Measurements from ENCODE around the gene XIST. TPM values are rescaled to one million over a fixed set of nuclear protein-coding genes. Genes with fewer than 3 reads are reported as not detected.
A peak's percentile ranks its signal among the peaks of the same experiment; 100 is the strongest.
"Not testable (repeated sequence)": the region's sequence is repeated elsewhere in the genome, so short reads cannot be mapped to it uniquely, and the experiment has no call there.

The XIST gene
- total RNA-seq (100 to 1,000 TPM; 305 to 320 TPM), polyA plus RNA-seq (ENCODE audit: insufficient read length in 2 of 2) (under 1 TPM; 0.22 to 0.65 TPM)
- long read RNA-seq, donor 1, result 0 reads
- long read RNA-seq, donor 2, full-length matches to known transcripts, result 15 of 15 reads
- long read RNA-seq, donor 2, partial matches to known transcripts, result 0 of 15 reads
- long read RNA-seq, donor 2, other reads (novel, unspliced or antisense), result 0 of 15 reads
- long read RNA-seq, donor 3, full-length matches to known transcripts, result 18 of 92 reads
- long read RNA-seq, donor 3, partial matches to known transcripts, result 74 of 92 reads
- long read RNA-seq, donor 3, other reads (novel, unspliced or antisense), result 0 of 92 reads
- long read RNA-seq, donor 4, full-length matches to known transcripts, result 38 of 536 reads
- long read RNA-seq, donor 4, partial matches to known transcripts, result 498 of 536 reads
- long read RNA-seq, donor 4, other reads (novel, unspliced or antisense), result 0 of 536 reads

- peak within 1 kb of the TSS; percentile 70 for H3K27ac ChIP-seq (ENCODE audit: low read depth, low read length)
- no peaks in the 10 kb centered on the region for H3K4me1 ChIP-seq (ENCODE audit: control insufficient read depth, insufficient read depth, low read length)
- no peaks in the 10 kb centered on the region for H3K27me3 ChIP-seq (ENCODE audit: control insufficient read depth, insufficient read depth, low read length)
- H3K9me3 ChIP-seq (ENCODE audit: control insufficient read depth, insufficient read depth, low read length), result no peaks in the 10 kb centered on the region
- H3K36me3 ChIP-seq (ENCODE audit: control insufficient read depth, insufficient read depth, low read length), result no peaks in the 10 kb centered on the region
- H3K4me3 ChIP-seq (ENCODE audit: low read depth, low read length), result peak within 1 kb of the TSS; percentile 47
- WGBS (ENCODE audit: insufficient coverage), result 52% methylated on average over 8 of the region's 8 CpGs
- DNase-seq (ENCODE audit: low read depth in 4 of 6, low spot score in 6 of 6), result peak in 3 of 6 donors; percentile 66 to 95 (median 80)
Observed at GRCh38 chrX:73852467-73852866, at the start of gene XIST. TSS of gene XIST (minus strand) at chrX:73852714.

- WGBS (ENCODE audit: insufficient coverage), result no CpG with 5 or more reads among the region's 3 CpGs
- DNase-seq (ENCODE audit: low read depth in 4 of 6, low spot score in 6 of 6); H3K27ac ChIP-seq (ENCODE audit: low read depth, low read length); H3K27me3 ChIP-seq (ENCODE audit: control insufficient read depth, insufficient read depth, low read length); H3K4me1 ChIP-seq (ENCODE audit: control insufficient read depth, insufficient read depth, low read length); H3K9me3 ChIP-seq (ENCODE audit: control insufficient read depth, insufficient read depth, low read length); H3K4me3 ChIP-seq (ENCODE audit: low read depth, low read length); H3K36me3 ChIP-seq (ENCODE audit: control insufficient read depth, insufficient read depth, low read length): not testable (repeated sequence)
Observed at GRCh38 chrX:73898315-73898714, 45.8 kb upstream of the XIST start.

- 53% methylated on average over 12 of the region's 14 CpGs for WGBS (ENCODE audit: insufficient coverage)
- not testable (repeated sequence) for DNase-seq (ENCODE audit: low read depth in 4 of 6, low spot score in 6 of 6); H3K27me3 ChIP-seq (ENCODE audit: control insufficient read depth, insufficient read depth, low read length); H3K4me1 ChIP-seq (ENCODE audit: control insufficient read depth, insufficient read depth, low read length); H3K4me3 ChIP-seq (ENCODE audit: low read depth, low read length); H3K27ac ChIP-seq (ENCODE audit: low read depth, low read length); H3K9me3 ChIP-seq (ENCODE audit: control insufficient read depth, insufficient read depth, low read length); H3K36me3 ChIP-seq (ENCODE audit: control insufficient read depth, insufficient read depth, low read length)
Observed at GRCh38 chrX:73892515-73893090, 40.1 kb upstream of the XIST start.

GRCh38 chrX:73882260-73882659 is 29.7 kb upstream of the XIST start:
- H3K36me3 ChIP-seq (ENCODE audit: control insufficient read depth, insufficient read depth, low read length); H3K4me1 ChIP-seq (ENCODE audit: control insufficient read depth, insufficient read depth, low read length); H3K27me3 ChIP-seq (ENCODE audit: control insufficient read depth, insufficient read depth, low read length); H3K9me3 ChIP-seq (ENCODE audit: control insufficient read depth, insufficient read depth, low read length); H3K27ac ChIP-seq (ENCODE audit: low read depth, low read length); DNase-seq (ENCODE audit: low read depth in 4 of 6, low spot score in 6 of 6); H3K4me3 ChIP-seq (ENCODE audit: low read depth, low read length): not testable (repeated sequence)
- 96% methylated on average over 21 of the region's 24 CpGs for WGBS (ENCODE audit: insufficient coverage)

- no peak for DNase-seq (ENCODE audit: low read depth in 4 of 6, low spot score in 6 of 6)
Observed at GRCh38 chrX:73877687-73878086, 25.2 kb upstream of the XIST start.

GRCh38 chrX:73876911-73877310 is 24.4 kb upstream of the XIST start:
- Histone ChIP-seq H3K27me3 (ENCODE audit: control insufficient read depth, insufficient read depth, low read length) (peaks cover 10% of the 10 kb centered on the region), H3K27ac (ENCODE audit: low read depth, low read length) (no peak overlapping the region), H3K36me3 (ENCODE audit: control insufficient read depth, insufficient read depth, low read length) (no peaks in the 10 kb centered on the region), H3K9me3 (ENCODE audit: control insufficient read depth, insufficient read depth, low read length) (peaks cover 3% of the 10 kb centered on the region), H3K4me3 (ENCODE audit: low read depth, low read length) (no peak overlapping the region), H3K4me1 (ENCODE audit: control insufficient read depth, insufficient read depth, low read length) (no peaks in the 10 kb centered on the region)
- no peak for DNase-seq (ENCODE audit: low read depth in 4 of 6, low spot score in 6 of 6)
- WGBS (ENCODE audit: insufficient coverage), result 92% methylated on average over 2 of the region's 2 CpGs

More at GRCh38 chrX:73877687-73878086, 25.2 kb upstream of the XIST start:
- Histone ChIP-seq H3K4me3 (ENCODE audit: low read depth, low read length) (no peak overlapping the region), H3K9me3 (ENCODE audit: control insufficient read depth, insufficient read depth, low read length) (peaks cover 3% of the 10 kb centered on the region), H3K4me1 (ENCODE audit: control insufficient read depth, insufficient read depth, low read length) (no peaks in the 10 kb centered on the region), H3K36me3 (ENCODE audit: control insufficient read depth, insufficient read depth, low read length) (no peaks in the 10 kb centered on the region), H3K27ac (ENCODE audit: low read depth, low read length) (no peak overlapping the region), H3K27me3 (ENCODE audit: control insufficient read depth, insufficient read depth, low read length) (peaks cover 10% of the 10 kb centered on the region)

GRCh38 chrX:73868916-73869315 is 16.4 kb upstream of the XIST start:
- Histone ChIP-seq H3K27ac (ENCODE audit: low read depth, low read length) (no peak overlapping the region), H3K36me3 (ENCODE audit: control insufficient read depth, insufficient read depth, low read length) (no peaks in the 10 kb centered on the region), H3K9me3 (ENCODE audit: control insufficient read depth, insufficient read depth, low read length) (peaks cover 2% of the 10 kb centered on the region), H3K4me3 (ENCODE audit: low read depth, low read length) (no peak overlapping the region), H3K4me1 (ENCODE audit: control insufficient read depth, insufficient read depth, low read length) (no peaks in the 10 kb centered on the region), H3K27me3 (ENCODE audit: control insufficient read depth, insufficient read depth, low read length) (peaks cover 8% of the 10 kb centered on the region)
- no peak for DNase-seq (ENCODE audit: low read depth in 4 of 6, low spot score in 6 of 6)
- WGBS (ENCODE audit: insufficient coverage), result no CpG with 5 or more reads among the region's 1 CpG

- H3K4me3 ChIP-seq (ENCODE audit: low read depth, low read length), result no peak overlapping the region
- H3K36me3 ChIP-seq (ENCODE audit: control insufficient read depth, insufficient read depth, low read length), result no peaks in the 10 kb centered on the region
- no peaks in the 10 kb centered on the region for H3K9me3 ChIP-seq (ENCODE audit: control insufficient read depth, insufficient read depth, low read length)
- H3K27ac ChIP-seq (ENCODE audit: low read depth, low read length), result no peak overlapping the region
- H3K4me1 ChIP-seq (ENCODE audit: control insufficient read depth, insufficient read depth, low read length), result no peaks in the 10 kb centered on the region
- peaks cover 5% of the 10 kb centered on the region for H3K27me3 ChIP-seq (ENCODE audit: control insufficient read depth, insufficient read depth, low read length)
- DNase-seq (ENCODE audit: low read depth in 4 of 6, low spot score in 6 of 6), result no peak
- WGBS (ENCODE audit: insufficient coverage), result no CpG with 5 or more reads among the region's 6 CpGs
Observed at GRCh38 chrX:73867144-73867543, 14.6 kb upstream of the XIST start.

GRCh38 chrX:73863852-73864251 is 11.3 kb upstream of the XIST start:
- Histone ChIP-seq H3K9me3 (ENCODE audit: control insufficient read depth, insufficient read depth, low read length) (peaks cover 2% of the 10 kb centered on the region), H3K4me1 (ENCODE audit: control insufficient read depth, insufficient read depth, low read length) (no peaks in the 10 kb centered on the region), H3K27ac (ENCODE audit: low read depth, low read length) (no peak overlapping the region), H3K36me3 (ENCODE audit: control insufficient read depth, insufficient read depth, low read length) (no peaks in the 10 kb centered on the region), H3K27me3 (ENCODE audit: control insufficient read depth, insufficient read depth, low read length) (peaks cover 3% of the 10 kb centered on the region), H3K4me3 (ENCODE audit: low read depth, low read length) (no peak overlapping the region)
- WGBS (ENCODE audit: insufficient coverage), result 94% methylated on average over 3 of the region's 3 CpGs
- DNase-seq (ENCODE audit: low read depth in 4 of 6, low spot score in 6 of 6), result no peak

GRCh38 chrX:73863268-73863667 is 10.8 kb upstream of the XIST start:
- H3K4me3 ChIP-seq (ENCODE audit: low read depth, low read length), result no peak overlapping the region
- no peaks in the 10 kb centered on the region for H3K4me1 ChIP-seq (ENCODE audit: control insufficient read depth, insufficient read depth, low read length)
- no peaks in the 10 kb centered on the region for H3K36me3 ChIP-seq (ENCODE audit: control insufficient read depth, insufficient read depth, low read length)
- no peak overlapping the region for H3K27ac ChIP-seq (ENCODE audit: low read depth, low read length)
- DNase-seq (ENCODE audit: low read depth in 4 of 6, low spot score in 6 of 6), result no peak
- H3K9me3 ChIP-seq (ENCODE audit: control insufficient read depth, insufficient read depth, low read length), result peaks cover 2% of the 10 kb centered on the region
- peaks cover 1% of the 10 kb centered on the region for H3K27me3 ChIP-seq (ENCODE audit: control insufficient read depth, insufficient read depth, low read length)

Measured in spinal cord (tissue), 10 donors.